H9 (cell line): Measurements from ENCODE around the gene RIOX2. TPM values are rescaled to one million over a fixed set of nuclear protein-coding genes. Genes with fewer than 3 reads are reported as not detected.

Source experiments
- DNase-seq: peaks from one replicate; pipeline ENCODE4 v3.0.0-alpha.2; 2017
- H2AFZ ChIP-seq: one replicate; pipeline ENCODE4 v1.6.1; 2013; ENCODE audit warnings: mild to moderate bottlenecking, low read length, control low read depth, moderate library complexity
- H2AK5ac ChIP-seq: 2 replicates; pipeline ENCODE4 v1.6.1; 2013; ENCODE audit warnings: low read length, control low read depth, mixed read lengths; ENCODE audit not compliant: insufficient read length
- H2BK120ac ChIP-seq: one replicate; pipeline ENCODE4 v1.6.1; 2013; ENCODE audit warnings: low read depth, mild to moderate bottlenecking, low read length, control low read depth, inconsistent platforms; ENCODE audit not compliant: poor library complexity, severe bottlenecking
- H2BK12ac ChIP-seq: 2 replicates; pipeline ENCODE4 v1.6.1; 2013; ENCODE audit warnings: low read length, control low read depth, mixed read lengths, low read depth; ENCODE audit not compliant: insufficient read length
- H2BK15ac ChIP-seq: 2 replicates; pipeline ENCODE4 v1.6.1; 2013; ENCODE audit warnings: low read depth, low read length, control low read depth
- H2BK20ac ChIP-seq: one replicate; pipeline ENCODE4 v1.6.1; 2013; ENCODE audit warnings: low read depth, mild to moderate bottlenecking, low read length, control low read depth, inconsistent platforms; ENCODE audit not compliant: poor library complexity, severe bottlenecking
- H2BK5ac ChIP-seq: 2 replicates; pipeline ENCODE4 v1.6.1; 2013; ENCODE audit warnings: low read length, control low read depth, mixed read lengths; ENCODE audit not compliant: insufficient read length
- H3K14ac ChIP-seq: 2 replicates; pipeline ENCODE4 v1.6.1; 2013; ENCODE audit warnings: low read length, control low read depth; ENCODE audit not compliant: insufficient read depth
- H3K18ac ChIP-seq: 2 replicates; pipeline ENCODE4 v1.6.1; 2013; ENCODE audit warnings: low read depth, mild to moderate bottlenecking, mixed read lengths, low read length, control low read depth; ENCODE audit not compliant: insufficient read length
- H3K23ac ChIP-seq: 2 replicates; pipeline ENCODE4 v1.6.1; 2013; ENCODE audit warnings: low read length, control low read depth, mixed read lengths, low read depth; ENCODE audit not compliant: insufficient read length
- H3K23me2 ChIP-seq: 2 replicates; pipeline ENCODE4 v1.6.1; 2013; ENCODE audit warnings: low read depth, mild to moderate bottlenecking, mixed read lengths, low read length, control low read depth; ENCODE audit not compliant: insufficient read length, poor library complexity, severe bottlenecking
- H3K27ac ChIP-seq: 2 replicates; pipeline ENCODE4 v1.5.1; 2013; ENCODE audit warnings: low read length, control low read depth, mixed read lengths, low read depth; ENCODE audit not compliant: insufficient read length
- H3K27me3 ChIP-seq: 2 replicates; pipeline ENCODE4 v1.6.1; 2013; ENCODE audit warnings: low read length, control low read depth, inconsistent platforms; ENCODE audit not compliant: insufficient read depth
- H3K4ac ChIP-seq: 2 replicates; pipeline ENCODE4 v1.6.1; 2013; ENCODE audit warnings: low read depth, mild to moderate bottlenecking, control low read depth, inconsistent platforms, low read length, moderate library complexity
- H3K4me1 ChIP-seq: 2 replicates; pipeline ENCODE4 v1.6.1; 2013; ENCODE audit warnings: low read length, control low read depth, inconsistent platforms; ENCODE audit not compliant: insufficient read depth
- H3K4me2 ChIP-seq: 2 replicates; pipeline ENCODE4 v1.6.1; 2013; ENCODE audit warnings: low read length, control low read depth, mixed read lengths; ENCODE audit not compliant: insufficient read length, insufficient read depth
- H3K56ac ChIP-seq: 2 replicates; pipeline ENCODE4 v1.6.1; 2013; ENCODE audit warnings: low read depth, mild to moderate bottlenecking, mixed read lengths, low read length, control low read depth; ENCODE audit not compliant: insufficient read length
- H3K79me1 ChIP-seq: 2 replicates; pipeline ENCODE4 v1.6.1; 2013; ENCODE audit warnings: low read depth, mild to moderate bottlenecking, moderate library complexity, low read length, control low read depth, inconsistent platforms; ENCODE audit not compliant: insufficient read depth, poor library complexity, severe bottlenecking
- H3K79me2 ChIP-seq: 2 replicates; pipeline ENCODE4 v1.6.1; 2013; ENCODE audit warnings: low read length, control low read depth, inconsistent platforms; ENCODE audit not compliant: insufficient read depth
- H3K9ac ChIP-seq: 2 replicates; pipeline ENCODE4 v1.6.1; 2013; ENCODE audit warnings: low read length, control low read depth, mixed read lengths; ENCODE audit not compliant: insufficient read length; ENCODE audit errors: extremely low read depth
- H3K9me3 ChIP-seq: one replicate; pipeline ENCODE4 v1.6.1; 2013; ENCODE audit warnings: low read depth, low read length, inconsistent platforms; ENCODE audit not compliant: control insufficient read depth
- H3T11ph ChIP-seq: one replicate; pipeline ENCODE4 v1.6.1; 2013; ENCODE audit warnings: mild to moderate bottlenecking, low read length, control low read depth, inconsistent platforms
- H4K20me1 ChIP-seq: one replicate; pipeline ENCODE4 v1.6.1; 2013; ENCODE audit not compliant: control insufficient read depth, insufficient read length, insufficient read depth
- H4K5ac ChIP-seq: 2 replicates; pipeline ENCODE4 v1.6.1; 2013; ENCODE audit warnings: low read depth, mild to moderate bottlenecking, mixed read lengths, low read length, control low read depth; ENCODE audit not compliant: insufficient read length
- H4K8ac ChIP-seq: replicated peaks from 2 replicates; pipeline ENCODE4 v1.6.1; 2013; ENCODE audit warnings: low read length, control low read depth, mixed read lengths, low read depth; ENCODE audit not compliant: insufficient read length
- H4K91ac ChIP-seq: 2 replicates; pipeline ENCODE4 v1.6.1; 2013; ENCODE audit warnings: low read depth, mild to moderate bottlenecking, moderate library complexity, mixed read lengths, low read length, control low read depth; ENCODE audit not compliant: insufficient read length
- H3K27ac Mint-ChIP-seq, 3 experiments: 2 replicates in 2 of 3; 3 replicates in 1 of 3; pipeline ENCODE4 v1.8.0; 2020 to 2021; ENCODE audit warnings: mixed read lengths in 3 of 3, mild to moderate bottlenecking in 1 of 3, moderate library complexity in 1 of 3
- H3K27me3 Mint-ChIP-seq: 2 replicates; pipeline ENCODE4 v1.8.0; 2021; ENCODE audit warnings: low read depth, mild to moderate bottlenecking, moderate library complexity, mixed read lengths
- H3K36me3 Mint-ChIP-seq, 3 experiments: 2 replicates in 2 of 3; 3 replicates in 1 of 3; pipeline ENCODE4 v1.8.0; 2020 to 2021; ENCODE audit warnings: low read depth in 3 of 3, mixed read lengths in 3 of 3; ENCODE audit not compliant: insufficient read depth in 1 of 3
- H3K4me1 Mint-ChIP-seq, 2 experiments: 2 replicates each; pipeline ENCODE4 v1.8.0; 2020; ENCODE audit warnings: mixed read lengths in 2 of 2
- H3K4me3 Mint-ChIP-seq, 2 experiments: 2 replicates in 1 of 2; 3 replicates in 1 of 2; pipeline ENCODE4 v1.8.0; 2020 to 2021; ENCODE audit warnings: mild to moderate bottlenecking in 2 of 2, mixed read lengths in 2 of 2, moderate library complexity in 1 of 2
- H3K9me3 Mint-ChIP-seq, 2 experiments: 2 replicates in 1 of 2; 3 replicates in 1 of 2; pipeline ENCODE4 v1.8.0; 2020; ENCODE audit warnings: mild to moderate bottlenecking in 2 of 2, mixed read lengths in 2 of 2, moderate library complexity in 1 of 2
- WGBS: extraction: QIAGEN DNeasy Blood & Tissue Kit; methylation state at CpG from one replicate; pipeline ENCODE4 v1.1.7; 2013; ENCODE audit warnings: missing lambda C conversion rate, low lambda C conversion rate, mixed read lengths; ENCODE audit not compliant: insufficient read length; ENCODE audit errors: extremely low coverage; 5-methylcytosine and 5-hydroxymethylcytosine counted together
- total RNA-seq: library from RNA; stranded (reverse); gene quantifications from 2 replicates; pipeline ENCODE4 v1.2.1, GENCODE V29; 2021
- TF ChIP-seq, protein P1 (sequence below): fragments of 200-600 bp; sonication (generic); conservative IDR thresholded peaks from 3 replicates; pipeline ENCODE4 v1.8.0; 2021; ENCODE audit warnings: antibody characterized with exemption, mild to moderate bottlenecking

RIOX2 gene
- total RNA-seq, 1 experiment from 2014 or later = 15.5 TPM

DNA sequence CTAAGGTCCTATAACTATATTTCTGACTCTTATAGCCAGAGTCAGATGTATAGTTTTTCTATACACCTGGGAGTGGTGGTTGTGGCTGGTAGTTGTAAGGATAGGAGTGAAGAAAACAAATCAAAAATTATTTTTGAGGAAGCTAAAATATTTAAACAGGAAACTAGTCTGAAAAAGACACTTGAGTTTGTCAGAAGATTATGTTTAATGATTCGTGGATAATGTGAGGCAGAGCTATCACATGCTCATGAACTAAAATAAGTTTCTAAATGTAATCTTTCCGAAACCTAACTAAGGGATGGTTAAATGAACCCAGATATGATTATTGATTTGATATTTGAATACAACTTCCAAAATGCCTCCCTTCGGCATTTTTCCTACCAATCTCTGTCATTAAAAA is 32.5 kb upstream of the RIOX2 start:
- DNase-seq = no peak
- no peak overlapping the region for H3K4me2 ChIP-seq
- no peak overlapping the region for H3K4ac ChIP-seq
- no peak overlapping the region for H2AFZ ChIP-seq
- TF ChIP-seq, protein P1, sequence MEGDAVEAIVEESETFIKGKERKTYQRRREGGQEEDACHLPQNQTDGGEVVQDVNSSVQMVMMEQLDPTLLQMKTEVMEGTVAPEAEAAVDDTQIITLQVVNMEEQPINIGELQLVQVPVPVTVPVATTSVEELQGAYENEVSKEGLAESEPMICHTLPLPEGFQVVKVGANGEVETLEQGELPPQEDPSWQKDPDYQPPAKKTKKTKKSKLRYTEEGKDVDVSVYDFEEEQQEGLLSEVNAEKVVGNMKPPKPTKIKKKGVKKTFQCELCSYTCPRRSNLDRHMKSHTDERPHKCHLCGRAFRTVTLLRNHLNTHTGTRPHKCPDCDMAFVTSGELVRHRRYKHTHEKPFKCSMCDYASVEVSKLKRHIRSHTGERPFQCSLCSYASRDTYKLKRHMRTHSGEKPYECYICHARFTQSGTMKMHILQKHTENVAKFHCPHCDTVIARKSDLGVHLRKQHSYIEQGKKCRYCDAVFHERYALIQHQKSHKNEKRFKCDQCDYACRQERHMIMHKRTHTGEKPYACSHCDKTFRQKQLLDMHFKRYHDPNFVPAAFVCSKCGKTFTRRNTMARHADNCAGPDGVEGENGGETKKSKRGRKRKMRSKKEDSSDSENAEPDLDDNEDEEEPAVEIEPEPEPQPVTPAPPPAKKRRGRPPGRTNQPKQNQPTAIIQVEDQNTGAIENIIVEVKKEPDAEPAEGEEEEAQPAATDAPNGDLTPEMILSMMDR = no peak
- no peak overlapping the region for H3T11ph ChIP-seq
- H3K27ac ChIP-seq = no peak overlapping the region
- H2AK5ac ChIP-seq = no peak overlapping the region
- H2BK12ac ChIP-seq = no peak overlapping the region
- no peak overlapping the region for H3K14ac ChIP-seq
- H3K23me2 ChIP-seq = no peaks in the 10 kb centered on the region
- H4K20me1 ChIP-seq = no peaks in the 10 kb centered on the region
- H3K56ac ChIP-seq = no peak overlapping the region
- Mint-ChIP-seq H3K4me1 (peaks cover 0 to under 1% of the 10 kb centered on the region in 2 experiments; a peak in 2 of 4 replicates), H3K27me3 (no peaks in the 10 kb centered on the region), H3K27ac (no peak overlapping the region), H3K36me3 (no peaks in the 10 kb centered on the region), H3K4me3 (no peak overlapping the region), H3K9me3 (no peaks in the 10 kb centered on the region)
- H3K23ac ChIP-seq = no peak overlapping the region
- H3K4me1 ChIP-seq = no peaks in the 10 kb centered on the region
- no peaks in the 10 kb centered on the region for H3K9me3 ChIP-seq
- no CpG with 5 or more reads among the region's 3 CpGs for WGBS
- no peaks in the 10 kb centered on the region for H3K79me2 ChIP-seq
- no peak overlapping the region for H4K91ac ChIP-seq
- H4K8ac ChIP-seq = no peak overlapping the region
- no peak overlapping the region for H3K18ac ChIP-seq
- no peak overlapping the region for H4K5ac ChIP-seq
- H3K79me1 ChIP-seq = no peaks in the 10 kb centered on the region
- no peak overlapping the region for H3K9ac ChIP-seq
- H2BK120ac ChIP-seq = no peak overlapping the region
- no peak overlapping the region for H2BK15ac ChIP-seq
- H2BK20ac ChIP-seq = no peak overlapping the region
- no peak overlapping the region for H2BK5ac ChIP-seq
- no peaks in the 10 kb centered on the region for H3K27me3 ChIP-seq
